Tibial nerve (tissue), 4 donors: ENCODE data around the gene CSNK2A2. TPM values are rescaled to one million over a fixed set of nuclear protein-coding genes. Genes with fewer than 3 reads are reported as not detected.

Source experiments
- DNase-seq, 2 donors: peaks; one replicate each; pipeline ENCODE4 v3.0.0-alpha.2; 2019; ENCODE audit warnings: low spot score in 2 of 2
- H3K27ac ChIP-seq, 4 donors: fragments of 200-600 bp; sonication (generic) in 3 of 4; one replicate each; pipeline ENCODE4 v1.5.1; 2017 to 2019; ENCODE audit warnings: mild to moderate bottlenecking in 1 of 4
- H3K27me3 ChIP-seq, 2 donors: fragments of 200-600 bp; sonication (generic) in 1 of 2; one replicate each; pipeline versions ENCODE4 v1.5.1 to v1.6.0; 2017 to 2019
- H3K36me3 ChIP-seq, 3 donors: fragments of 200-600 bp; sonication (generic); one replicate each; pipeline ENCODE4 v1.5.1; 2018 to 2019
- H3K4me1 ChIP-seq, 4 donors: fragments of 200-600 bp; sonication (generic) in 3 of 4; one replicate each; pipeline ENCODE4 v1.5.1; 2017 to 2019
- H3K4me3 ChIP-seq, 4 donors: fragments of 200-600 bp; sonication (generic) in 3 of 4; one replicate each; pipeline ENCODE4 v1.5.1; 2017 to 2019; ENCODE audit warnings: mild to moderate bottlenecking in 1 of 4, moderate library complexity in 1 of 4
- H3K9me3 ChIP-seq, 4 donors: fragments of 200-600 bp; sonication (generic) in 3 of 4; one replicate each; pipeline ENCODE4 v1.5.1; 2017 to 2019
- CTCF ChIP-seq, 5 experiments: fragments of 200-600 bp in 3 of 5; fragments of 450-650 bp in 2 of 5; sonication (generic) in 3 of 5; IDR thresholded peaks; one replicate each; pipeline ENCODE4 v1.5.1; 2016 to 2019; ENCODE audit warnings: antibody characterized with exemption in 5 of 5, mild to moderate bottlenecking in 3 of 5, moderate library complexity in 2 of 5
- EP300 ChIP-seq, 2 donors: sonication (generic); formaldehyde crosslinking; IDR thresholded peaks; one replicate each; pipeline ENCODE4 v1.6.1; 2017; ENCODE audit warnings: antibody characterized with exemption in 2 of 2, mild to moderate bottlenecking in 1 of 2
- POLR2A ChIP-seq, 2 donors: fragments of 450-650 bp; IDR thresholded peaks; one replicate each; pipeline ENCODE4 v1.6.1; 2017; ENCODE audit warnings: antibody characterized with exemption in 2 of 2, mild to moderate bottlenecking in 2 of 2, moderate library complexity in 2 of 2
- WGBS, 2 donors: methylation state at CpG; one replicate each; pipeline ENCODE4 v1.1.5; 2018; 5-methylcytosine and 5-hydroxymethylcytosine counted together
- total RNA-seq, 4 donors: library from RNA; depleted of rRNA; stranded (reverse); fragments of >200 nt; gene quantifications; one replicate each; pipeline ENCODE4 v1.1.0, GENCODE V29; 2016

CSNK2A2 gene
- 10 to 100 TPM; 25.8 to 74.7 (median 34.1) TPM for total RNA-seq

GRCh38 chr16:58198022-58198683 is at the start of gene CSNK2A2:
CSNK2A2 (minus strand) TSS chr16:58198106; CDS start chr16:58197736, 370 bp downstream.
- 3% methylated on average over 39 to 47 of the region's 52 CpGs for WGBS, 2 donors
- Histone ChIP-seq H3K27ac (peak within 1 kb of the TSS in 3 of 4 donors; percentile 60 to 78 (median 65)), H3K4me3 (peak within 1 kb of the TSS; percentile 60 to 91 (median 82)), H3K9me3 (no peaks in the 10 kb centered on the region), H3K4me1 (peaks cover 0 to 41% (median 17%) of the 10 kb centered on the region in 4 donors), H3K36me3 (peaks cover 0 to 20% (median 12%) of the 10 kb centered on the region in 3 donors), H3K27me3 (peaks cover 0 to 4% of the 10 kb centered on the region in 2 donors)
- DNase-seq: peak in 1 of 2 donors; percentile 28
- TF ChIP-seq EP300 (IDR thresholded peaks at IDR 0.05) (no peak), POLR2A (IDR thresholded peaks at IDR 0.05) (no peak), CTCF (IDR thresholded peaks at IDR 0.05) (peak; percentile 28 to 84 (median 49))

- Histone ChIP-seq H3K4me3 (no peak overlapping the region), H3K9me3 (no peaks in the 10 kb centered on the region), H3K27ac (no peak overlapping the region), H3K27me3 (no peaks in the 10 kb centered on the region), H3K36me3 (no peaks in the 10 kb centered on the region), H3K4me1 (no peaks in the 10 kb centered on the region)
- DNase-seq: no peak
- WGBS, 2 donors: 55 to 59% methylated on average over 8 of the region's 8 CpGs
- TF ChIP-seq EP300 (IDR thresholded peaks at IDR 0.05): no peak
- TF ChIP-seq CTCF (IDR thresholded peaks at IDR 0.05): no peak
- no peak for TF ChIP-seq POLR2A (IDR thresholded peaks at IDR 0.05)
These were observed 45.7 kb upstream of the CSNK2A2 start for GRCh38 chr16:58243528-58244004.

DNA sequence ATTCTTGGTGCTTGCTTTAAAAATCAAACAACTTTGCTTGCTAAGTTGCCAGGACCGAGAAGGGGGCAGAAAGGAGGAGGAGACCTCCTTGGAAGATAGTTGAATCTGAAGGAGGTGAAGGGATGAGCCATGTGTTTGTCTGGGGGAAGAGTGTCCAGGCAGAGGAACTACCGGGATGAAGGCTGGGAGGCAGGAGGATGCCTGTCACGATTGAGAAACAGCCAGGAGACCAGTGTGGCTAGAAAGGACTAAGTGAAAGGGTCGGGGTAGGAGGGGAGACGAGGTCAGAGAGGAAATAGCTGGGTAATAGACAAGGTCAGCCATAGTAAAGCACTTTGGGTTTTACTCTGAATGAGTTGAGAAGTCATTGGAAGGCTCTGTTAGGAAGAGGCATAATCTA is 38.9 kb upstream of the CSNK2A2 start:
- Histone ChIP-seq H3K27me3 (no peaks in the 10 kb centered on the region), H3K27ac (no peak overlapping the region), H3K9me3 (no peaks in the 10 kb centered on the region), H3K4me3 (no peak overlapping the region), H3K36me3 (no peaks in the 10 kb centered on the region), H3K4me1 (peaks cover 0 to 9% (median 2%) of the 10 kb centered on the region in 4 donors)
- 8% methylated on average over 5 of the region's 5 CpGs for WGBS, 2 donors
- TF ChIP-seq EP300 (IDR thresholded peaks at IDR 0.05) (no peak), POLR2A (IDR thresholded peaks at IDR 0.05) (no peak), CTCF (IDR thresholded peaks at IDR 0.05) (no peak)
- no peak for DNase-seq

GRCh38 chr16:58236231-58236690 is 38.4 kb upstream of the CSNK2A2 start:
- peak overlapping the region in 3 of 4 donors; percentile 33 to 47 (median 43) for H3K4me3 ChIP-seq
- 3% methylated on average over 13 of the region's 13 CpGs for WGBS, 2 donors

More at GRCh38 chr16:58236231-58236690, 38.4 kb upstream of the CSNK2A2 start:
- TF ChIP-seq EP300 (IDR thresholded peaks at IDR 0.05) (no peak), CTCF (IDR thresholded peaks at IDR 0.05) (no peak), POLR2A (IDR thresholded peaks at IDR 0.05) (no peak)
- H3K9me3 ChIP-seq: no peaks in the 10 kb centered on the region
- no peaks in the 10 kb centered on the region for H3K27me3 ChIP-seq
- H3K27ac ChIP-seq: no peak overlapping the region
- H3K4me1 ChIP-seq: peaks cover 0 to 9% (median 2%) of the 10 kb centered on the region in 4 donors
- H3K36me3 ChIP-seq: no peaks in the 10 kb centered on the region
- peak; percentile 24 to 60 for DNase-seq
